A549 treated with AZD9567 at 1 μM for 4 hours (cell line): ENCODE results near the gene PTCD1. TPM values are rescaled to one million over a fixed set of nuclear protein-coding genes. Genes with fewer than 3 reads are reported as not detected.

Experiments used
- total RNA-seq: library from RNA; stranded (reverse); fragments of 200-300 nt; extraction: Qiagen RNA extraction; gene quantifications from 5 replicates; pipeline ENCODE4 v1.2.3, GENCODE V29; 2022; ENCODE audit not compliant: insufficient read depth

PTCD1 gene, protein sequence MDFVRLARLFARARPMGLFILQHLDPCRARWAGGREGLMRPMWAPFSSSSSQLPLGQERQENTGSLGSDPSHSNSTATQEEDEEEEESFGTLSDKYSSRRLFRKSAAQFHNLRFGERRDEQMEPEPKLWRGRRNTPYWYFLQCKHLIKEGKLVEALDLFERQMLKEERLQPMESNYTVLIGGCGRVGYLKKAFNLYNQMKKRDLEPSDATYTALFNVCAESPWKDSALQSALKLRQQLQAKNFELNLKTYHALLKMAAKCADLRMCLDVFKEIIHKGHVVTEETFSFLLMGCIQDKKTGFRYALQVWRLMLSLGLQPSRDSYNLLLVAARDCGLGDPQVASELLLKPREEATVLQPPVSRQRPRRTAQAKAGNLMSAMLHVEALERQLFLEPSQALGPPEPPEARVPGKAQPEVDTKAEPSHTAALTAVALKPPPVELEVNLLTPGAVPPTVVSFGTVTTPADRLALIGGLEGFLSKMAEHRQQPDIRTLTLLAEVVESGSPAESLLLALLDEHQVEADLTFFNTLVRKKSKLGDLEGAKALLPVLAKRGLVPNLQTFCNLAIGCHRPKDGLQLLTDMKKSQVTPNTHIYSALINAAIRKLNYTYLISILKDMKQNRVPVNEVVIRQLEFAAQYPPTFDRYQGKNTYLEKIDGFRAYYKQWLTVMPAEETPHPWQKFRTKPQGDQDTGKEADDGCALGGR
- total RNA-seq, result 6.5 to 10.9 TPM (median 6.6 TPM) in 5 replicates

GRCh38 chr7:99438573-99439480 lies at the start of gene PTCD1, which contains the start of gene CPSF4:
Gene PTCD1 (minus strand): TSS chr7:99438798. CDS start chr7:99435242, 3,556 bp downstream.
Gene CPSF4 (plus strand): TSS chr7:99438943. CDS start chr7:99439083, 140 bp downstream.

DNA sequence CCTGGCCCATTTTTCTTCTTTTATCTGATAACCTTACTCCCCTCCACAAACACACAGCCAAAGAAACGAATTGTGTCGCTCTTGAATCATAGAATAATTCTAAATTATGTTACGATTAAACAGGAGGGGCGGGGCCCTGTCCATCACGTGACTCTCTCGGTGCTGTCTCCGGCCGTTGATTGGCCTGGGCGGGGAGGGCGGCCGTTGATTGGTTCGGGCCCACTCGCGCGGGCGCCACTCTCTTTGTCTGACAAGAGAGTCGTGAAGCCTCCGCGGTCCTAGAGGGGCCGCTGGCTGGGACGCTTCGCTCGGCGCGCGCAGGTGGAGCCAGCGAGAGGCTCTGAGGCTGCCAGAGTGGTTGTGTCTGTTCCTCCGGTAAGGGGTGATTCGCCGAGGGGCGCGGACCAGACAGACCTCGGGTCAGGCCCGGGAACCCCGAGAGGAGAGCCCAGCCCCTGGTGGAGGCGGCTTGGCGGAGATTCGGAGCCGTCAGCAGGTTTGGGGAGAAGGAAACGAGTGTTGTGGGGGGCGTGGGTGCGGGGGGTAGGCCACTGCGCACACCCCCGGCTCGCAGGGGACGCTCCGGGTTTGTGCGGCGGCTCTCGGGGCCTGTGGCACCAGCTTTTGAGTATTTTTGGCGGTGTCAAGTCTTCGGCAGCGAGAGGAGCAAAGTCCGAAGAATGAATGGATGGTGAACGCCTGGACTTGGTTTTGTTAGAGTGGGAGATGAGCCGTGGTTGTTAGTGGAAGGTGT lies 34.1 kb upstream of the PTCD1 start, which contains the start of gene ZNF789:
ZNF789 (plus strand) TSS at position 330 of the 754 bp plus-strand sequence. CDS start 3,567 bp downstream, outside the sequence.

DNA sequence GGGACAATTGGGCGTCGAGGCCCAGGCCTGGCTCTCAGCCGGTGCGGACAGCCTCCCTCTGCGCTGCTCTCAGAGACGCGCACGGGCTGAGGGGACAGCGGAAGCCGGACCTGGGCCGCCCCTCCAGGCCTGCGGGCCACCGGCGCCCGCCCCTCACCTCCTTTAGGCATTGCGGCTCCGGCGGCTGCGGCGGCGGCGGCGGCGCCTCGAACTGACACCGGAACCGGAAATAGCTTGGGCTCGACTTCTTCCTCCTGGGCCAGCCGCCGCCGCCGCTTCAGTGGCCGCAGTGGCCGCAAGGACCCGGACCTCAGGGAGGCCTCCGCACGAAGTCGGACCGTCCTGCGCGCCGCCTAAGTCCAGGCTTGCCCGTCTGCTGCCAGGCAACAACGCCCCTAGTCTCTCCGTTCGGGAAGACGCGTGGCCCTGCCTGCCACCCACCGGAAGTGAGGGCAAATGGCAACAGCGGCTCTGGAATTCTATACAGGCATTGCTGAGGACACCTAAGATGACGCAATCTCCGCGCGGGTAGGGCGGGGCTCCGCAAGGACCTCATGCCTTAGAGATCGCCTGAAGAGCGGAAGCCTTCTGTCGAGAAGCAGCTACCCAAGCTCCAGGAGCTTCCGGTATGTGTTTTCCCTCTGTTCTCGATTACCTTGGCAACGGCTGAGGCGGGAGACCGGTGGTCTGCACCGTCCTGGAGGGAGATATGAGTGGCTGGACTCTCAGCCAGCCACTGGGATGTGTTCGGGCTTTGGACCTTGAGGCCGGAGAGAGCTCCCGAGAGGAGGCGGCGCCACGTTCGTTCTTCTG lies 30.0 kb downstream of the PTCD1 start, which contains the start of the genes BUD31 and PDAP1:
BUD31 (plus strand) TSS at position 591 of the 813 bp plus-strand sequence. CDS start 2,124 bp downstream, outside the sequence.
PDAP1 (minus strand) TSS at position 219 of the 813 bp plus-strand sequence; CDS start at position 170, 49 bp downstream.

GRCh38 chr7:99374111-99375064 lies 64.2 kb downstream of the PTCD1 start, which contains the start of gene ARPC1B:
Gene ARPC1B (plus strand): TSS chr7:99374730. CDS start chr7:99385715, 10,985 bp downstream.

Other genes with a start within 250 kb of the PTCD1 start
- 0.80 to 1.3 TPM (median 1.1 TPM) in 4 of 5 replicates, not detected in the other for gene KPNA7, start 230.7 kb downstream of the PTCD1 start, total RNA-seq
- gene MYH16, start 166.0 kb downstream of the PTCD1 start, total RNA-seq, result 0.24 to 8.2 TPM (median 0.34 TPM) in 5 replicates
- gene ARPC1A, start 112.9 kb downstream of the PTCD1 start, total RNA-seq, result 107 to 127 TPM (median 123 TPM) in 5 replicates
- 287 to 303 TPM (median 288 TPM) in 5 replicates for gene ARPC1B, start 64.1 kb downstream of the PTCD1 start, total RNA-seq
- gene PDAP1, start 30.2 kb downstream of the PTCD1 start, total RNA-seq, result 152 to 187 TPM (median 175 TPM) in 5 replicates
- gene BUD31, start 29.8 kb downstream of the PTCD1 start, total RNA-seq, result 131 to 157 TPM (median 151 TPM) in 5 replicates
- gene CPSF4, start 145 bp upstream of the PTCD1 start, total RNA-seq, result 40.4 to 49.9 TPM (median 47.9 TPM) in 5 replicates
- 912 to 1,062 TPM (median 917 TPM) in 5 replicates for gene ATP5MF, start 27.4 kb upstream of the PTCD1 start, total RNA-seq
- 8.0 to 13.8 TPM (median 9.2 TPM) in 5 replicates for gene ZNF789, start 34.1 kb upstream of the PTCD1 start, total RNA-seq
- 17.4 to 20.4 TPM (median 18.1 TPM) in 5 replicates for gene ZNF394, start 61.5 kb upstream of the PTCD1 start, total RNA-seq
- 8.6 to 12.6 TPM (median 9.5 TPM) in 5 replicates for gene ZKSCAN5, start 65.9 kb upstream of the PTCD1 start, total RNA-seq
- 5.0 to 7.4 TPM (median 6.5 TPM) in 5 replicates for gene FAM200A, start 113.3 kb upstream of the PTCD1 start, total RNA-seq
- gene ZNF655, start 119.8 kb upstream of the PTCD1 start, total RNA-seq, result 45.1 to 56.7 TPM (median 53.1 TPM) in 5 replicates
- 1.0 to 1.5 TPM (median 1.4 TPM) in 4 of 5 replicates, not detected in the other for gene TMEM225B, start 159.5 kb upstream of the PTCD1 start, total RNA-seq
- 9.2 to 20.9 TPM (median 9.9 TPM) in 5 replicates for gene ZSCAN25, start 178.1 kb upstream of the PTCD1 start, total RNA-seq
- gene CYP3A5, start 241.2 kb upstream of the PTCD1 start, total RNA-seq, result 1.3 to 1.5 TPM (median 1.4 TPM) in 4 of 5 replicates, not detected in the other